MCF 10A (cell line): ENCODE measurements around the gene NTM. TPM values are rescaled to one million over a fixed set of nuclear protein-coding genes. Genes with fewer than 3 reads are reported as not detected.

ENCODE experiments used
- BruUV-seq: library from RNA; stranded (reverse); fragments of 400-500 nt; replicated peaks from 2 replicates; lab custom pipeline; 2021; lab: Mats Ljungman, UMichigan
- CTCF ChIA-PET: fragments of 300-600 bp; sonication (Branson Sonifier 250); formaldehyde crosslinking; extraction: SDS; loops from one replicate; lab custom pipeline; 2021; ENCODE audit warnings: antibody characterized with exemption, inconsistent platforms; lab: Yijun Ruan, JAX
- POLR2A ChIA-PET: fragments of 300-600, 350-650 bp; sonication (Branson Sonifier 250); formaldehyde crosslinking; extraction: SDS; loops from one replicate; lab custom pipeline; 2020; ENCODE audit warnings: antibody characterized with exemption, inconsistent platforms; lab: Yijun Ruan, JAX
- DNase-seq: peaks from one replicate; pipeline ENCODE4 v3.0.0-alpha.2; 2018; ENCODE audit not compliant: unreplicated experiment
- H3K27ac Mint-ChIP-seq: one replicate; pipeline ENCODE4 v1.8.0; 2022; ENCODE audit warnings: mild to moderate bottlenecking, low read depth, mixed read lengths; ENCODE audit not compliant: unreplicated experiment
- H3K27me3 Mint-ChIP-seq: one replicate; pipeline ENCODE4 v1.8.0; 2022; ENCODE audit warnings: mixed read lengths; ENCODE audit not compliant: insufficient read depth, unreplicated experiment
- H3K36me3 Mint-ChIP-seq: one replicate; pipeline ENCODE4 v1.8.0; 2022; ENCODE audit warnings: mild to moderate bottlenecking, moderate library complexity, mixed read lengths; ENCODE audit not compliant: insufficient read depth, unreplicated experiment
- H3K4me1 Mint-ChIP-seq: one replicate; pipeline ENCODE4 v1.8.0; 2022; ENCODE audit warnings: mixed read lengths; ENCODE audit not compliant: insufficient read depth, unreplicated experiment
- H3K4me3 Mint-ChIP-seq: one replicate; pipeline ENCODE4 v1.8.0; 2022; ENCODE audit warnings: mild to moderate bottlenecking, moderate library complexity, mixed read lengths; ENCODE audit not compliant: unreplicated experiment
- H3K9me3 Mint-ChIP-seq: one replicate; pipeline ENCODE4 v1.8.0; 2022; ENCODE audit warnings: mixed read lengths; ENCODE audit not compliant: unreplicated experiment
- CTCF ChIP-seq: fragments of 200-600 bp; IDR thresholded peaks from one replicate; pipeline ENCODE4 v1.8.0; 2022; ENCODE audit warnings: antibody characterized with exemption, mild to moderate bottlenecking; ENCODE audit not compliant: unreplicated experiment
- intact Hi-C: fragments of 100-400 bp; cut with micrococcal nuclease; formaldehyde crosslinking; loops from 2 replicates; pipeline ENCODE4 v1.14.1; 2022
- total RNA-seq: library from RNA; stranded (reverse); gene quantifications from 2 replicates; pipeline ENCODE4 v1.2.3, GENCODE V29; 2022

Gene NTM
- total RNA-seq, 1 experiment from 2014 or later, result not detected

- intact Hi-C loops, result no loop called here
- H3K27me3 Mint-ChIP-seq, result no peaks in the 10 kb centered on the region
- ChIA-PET POLR2A (no interaction called here), CTCF (no interaction called here)
- no TSS peak for BruUV-seq
- no peaks in the 10 kb centered on the region for H3K4me1 Mint-ChIP-seq
- H3K9me3 Mint-ChIP-seq, result peaks cover 49% of the 10 kb centered on the region
- H3K36me3 Mint-ChIP-seq, result no peaks in the 10 kb centered on the region
- no peak for DNase-seq
- H3K27ac Mint-ChIP-seq, result no peak overlapping the region
- H3K4me3 Mint-ChIP-seq, result no peak overlapping the region
- no peak for TF ChIP-seq CTCF
These were observed 104.5 kb downstream of the NTM start for GRCh38 chr11:131474947-131475346.

DNA sequence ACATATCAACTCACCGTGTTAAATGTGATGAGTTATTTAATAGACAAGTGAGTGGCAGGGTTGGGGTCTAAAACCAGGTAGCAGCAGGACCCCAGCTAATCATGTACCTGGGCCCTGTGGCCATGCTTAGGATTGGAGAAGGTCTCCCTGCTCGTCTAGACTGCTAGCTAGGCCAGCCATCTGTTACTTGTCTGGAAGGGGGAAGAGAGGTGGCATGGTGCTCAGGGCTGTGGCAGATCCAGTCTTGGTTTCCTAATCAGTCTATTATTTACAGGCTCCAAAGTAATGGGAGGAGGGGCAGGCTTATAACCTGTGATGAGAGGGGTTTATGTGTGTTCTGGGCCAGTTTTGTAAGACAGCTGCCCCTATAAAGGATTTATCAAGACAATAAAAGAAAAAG lies 105.9 kb downstream of the NTM start:
- intact Hi-C loops, result no loop called here
- POLR2A ChIA-PET, result no interaction called here
- Mint-ChIP-seq H3K36me3 (no peaks in the 10 kb centered on the region), H3K27me3 (no peaks in the 10 kb centered on the region), H3K9me3 (peaks cover 49% of the 10 kb centered on the region), H3K4me3 (no peak overlapping the region), H3K4me1 (no peaks in the 10 kb centered on the region), H3K27ac (no peak overlapping the region)
- CTCF ChIA-PET, result interaction anchor here (1.0 kb wide), 1 partner anchor 10 kb away, joined by 4 read pairs; no protein-coding TSS in a partner anchor
- no peak for DNase-seq
- no TSS peak for BruUV-seq
- no peak for TF ChIP-seq CTCF

DNA sequence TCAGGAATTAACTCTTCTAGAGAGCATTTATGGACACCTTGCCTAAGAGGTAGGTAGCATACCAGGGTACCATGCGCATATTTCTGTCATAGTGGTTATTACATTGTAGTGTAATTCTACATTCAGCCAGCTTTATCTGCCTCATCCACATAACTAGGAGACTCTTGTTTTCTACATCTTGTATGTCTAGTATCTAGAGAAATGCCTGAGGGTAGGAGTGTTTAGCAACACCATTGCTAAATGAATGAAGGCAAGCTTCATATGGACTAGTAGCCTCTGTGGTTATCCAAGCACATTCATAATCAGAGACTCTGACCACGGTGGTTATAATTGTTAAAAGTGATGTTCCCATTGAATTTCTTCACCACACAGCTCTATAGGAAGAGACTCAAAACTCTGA lies 107.9 kb downstream of the NTM start:
- no peak for TF ChIP-seq CTCF
- intact Hi-C loops, result no loop called here
- CTCF ChIA-PET, result no interaction called here
- BruUV-seq, result no TSS peak
- Mint-ChIP-seq H3K4me1 (no peaks in the 10 kb centered on the region), H3K27me3 (no peaks in the 10 kb centered on the region), H3K9me3 (peaks cover 50% of the 10 kb centered on the region), H3K36me3 (no peaks in the 10 kb centered on the region), H3K4me3 (no peak overlapping the region), H3K27ac (no peak overlapping the region)
- no peak for DNase-seq
- POLR2A ChIA-PET, result no interaction called here

DNA sequence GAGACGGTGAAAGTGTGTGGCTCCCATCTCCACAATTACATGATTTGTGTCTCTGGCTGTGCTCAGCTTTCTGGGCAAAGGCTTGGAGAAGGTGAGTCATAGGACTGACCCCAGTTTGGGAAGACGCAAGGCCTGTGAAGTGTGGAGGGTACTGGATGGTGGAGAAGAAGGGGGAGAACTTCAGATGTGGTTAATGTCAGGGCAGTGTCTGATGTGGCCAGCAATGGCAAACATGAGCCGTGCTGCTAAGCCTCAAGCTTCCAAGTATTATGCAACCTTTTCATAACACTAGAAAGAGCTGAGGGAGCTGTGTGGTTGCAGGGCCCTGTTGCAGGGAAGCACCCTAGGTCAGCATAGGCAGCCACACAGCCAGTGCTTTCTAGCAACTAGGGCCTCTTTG lies 110.9 kb downstream of the NTM start:
- TF ChIP-seq CTCF, result no peak
- intact Hi-C loops, result no loop called here
- Mint-ChIP-seq H3K4me1 (no peaks in the 10 kb centered on the region), H3K36me3 (no peaks in the 10 kb centered on the region), H3K27me3 (no peaks in the 10 kb centered on the region), H3K27ac (no peak overlapping the region), H3K9me3 (peaks cover 39% of the 10 kb centered on the region), H3K4me3 (no peak overlapping the region)
- no TSS peak for BruUV-seq
- ChIA-PET POLR2A (no interaction called here), CTCF (interaction anchor here (1.1 kb wide), 1 partner anchor 20 kb away, joined by 3 read pairs; no protein-coding TSS in a partner anchor)
- DNase-seq, result no peak
